Measurements from ENCODE around the gene CACNA2D1.
"Not testable (repeated sequence)": the region's sequence is repeated elsewhere in the genome, so short reads cannot be mapped to it uniquely, and the experiment has no call there.

Gene CACNA2D1

DNA sequence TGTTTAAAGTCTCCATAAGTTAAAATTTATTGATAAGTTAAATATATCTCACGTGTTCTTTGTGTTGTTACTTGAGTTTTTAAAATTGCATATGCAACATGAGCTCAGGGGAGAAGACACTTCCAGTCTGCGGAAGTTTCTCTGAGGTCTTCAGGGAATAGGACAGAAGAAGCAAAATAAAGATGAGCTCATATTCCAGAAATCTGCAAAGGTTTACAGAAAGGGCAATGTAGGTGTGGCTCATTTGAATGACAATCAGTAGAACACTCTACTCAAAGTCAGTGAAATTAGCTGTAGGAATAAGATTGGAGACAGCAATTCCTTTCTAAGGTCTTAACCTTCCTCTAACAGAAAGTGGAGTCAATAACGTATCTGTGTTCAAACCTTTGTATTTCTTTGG lies 53.7 kb downstream of the CACNA2D1 start:
- DNase-seq, result no peak

DNA sequence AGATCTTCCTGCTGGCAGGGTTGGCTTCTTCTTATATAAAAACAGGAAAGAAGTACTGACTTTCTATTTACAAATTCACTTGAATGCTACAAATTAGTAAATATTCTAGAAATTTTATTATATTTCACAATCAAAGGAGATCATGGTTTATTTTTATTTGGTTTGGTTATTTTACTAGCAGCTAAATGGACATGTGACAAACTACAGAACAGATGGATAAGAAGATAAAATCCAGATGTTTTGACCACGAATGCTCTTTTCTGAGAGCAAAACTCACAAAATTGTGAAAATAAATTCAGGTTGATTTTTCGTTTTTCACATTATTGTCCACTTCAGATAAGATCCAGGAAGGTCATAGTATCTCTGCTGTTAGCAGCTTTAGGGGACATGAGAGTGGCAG lies 55.4 kb downstream of the CACNA2D1 start:
- no peak for DNase-seq

- DNase-seq, result not testable (repeated sequence)
Observed at GRCh38 chr7:82386571-82386970, 57.0 kb downstream of the CACNA2D1 start.

- no peak for DNase-seq
Observed at GRCh38 chr7:82384779-82385178, 58.8 kb downstream of the CACNA2D1 start.

DNA sequence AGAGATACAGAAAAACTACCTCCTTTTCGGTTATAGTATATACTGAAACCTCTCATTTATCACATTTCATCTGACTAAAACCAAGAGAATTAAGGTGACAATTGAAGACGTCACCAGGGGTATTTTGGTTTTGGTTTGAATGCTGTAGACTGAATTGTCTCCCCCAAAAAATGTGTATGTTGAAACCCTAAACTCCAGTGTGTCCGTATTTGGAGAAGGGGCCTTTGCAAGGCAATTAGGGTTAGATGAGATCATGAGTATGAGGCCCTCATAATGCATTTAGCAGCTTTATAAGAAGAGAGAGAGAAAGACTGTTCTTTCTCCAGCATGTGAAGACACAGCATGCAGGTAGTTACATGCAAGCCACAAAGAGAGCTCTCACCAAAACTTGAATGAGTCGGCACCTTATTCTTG lies 59.5 kb downstream of the CACNA2D1 start:
- no peak for DNase-seq

DNA sequence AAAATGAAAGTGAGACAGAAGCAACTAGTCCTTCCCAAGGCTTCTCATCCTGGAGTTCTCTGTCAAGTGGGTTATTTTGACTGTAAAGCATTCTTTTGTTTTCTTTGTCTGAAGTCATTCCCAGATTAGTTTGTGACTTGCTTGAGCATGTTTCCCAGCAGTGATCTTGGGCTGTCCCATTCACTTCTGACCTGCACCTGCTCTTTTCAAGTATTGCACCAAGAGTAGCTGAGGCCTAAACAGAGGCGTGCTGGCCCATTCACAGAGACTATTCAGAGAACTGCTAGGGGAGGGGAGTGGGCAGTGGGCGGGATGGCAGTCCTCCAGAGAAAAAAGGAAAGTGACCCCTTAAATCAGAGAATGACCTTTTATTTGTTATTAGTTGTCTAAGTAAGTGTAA lies 61.3 kb downstream of the CACNA2D1 start:
- DNase-seq, result no peak

GRCh38 chr7:82376739-82377138 lies 66.8 kb downstream of the CACNA2D1 start:
- DNase-seq, result no peak

GRCh38 chr7:82375713-82376112 lies 67.9 kb downstream of the CACNA2D1 start:
- no peak for DNase-seq

- DNase-seq, result no peak
Observed at GRCh38 chr7:82375129-82375528, 68.4 kb downstream of the CACNA2D1 start.

DNA sequence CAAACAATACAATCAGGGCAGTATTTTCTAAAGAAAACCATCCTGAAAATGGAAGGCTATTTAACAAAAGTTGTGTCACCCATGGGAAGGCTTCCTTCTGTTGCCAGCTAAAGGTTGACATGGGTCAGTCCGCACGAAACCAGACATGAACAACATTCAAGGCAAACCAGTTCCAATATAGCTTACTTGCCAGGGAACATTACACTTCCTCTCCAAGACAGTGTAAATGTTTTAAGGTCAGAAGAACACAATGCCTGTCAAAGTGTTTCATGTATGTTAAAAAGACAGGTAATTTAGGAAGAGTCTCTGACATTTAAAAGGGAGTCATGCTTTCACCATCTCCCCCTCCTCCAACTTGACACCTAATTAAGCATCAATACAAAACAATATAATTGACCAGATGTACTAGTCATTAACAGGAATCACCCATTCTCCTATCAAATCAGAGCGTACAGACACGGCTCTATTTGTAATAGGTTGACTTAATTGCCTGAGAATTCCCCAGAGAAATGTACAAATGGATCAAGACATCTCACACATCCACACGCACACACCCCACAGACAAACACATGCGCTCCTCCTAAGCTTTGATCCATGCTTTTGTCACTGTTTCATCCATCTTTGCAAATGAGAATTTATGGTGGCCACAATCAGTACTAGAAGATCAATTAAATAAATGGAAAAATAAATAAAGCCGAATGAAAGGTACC lies 69.5 kb downstream of the CACNA2D1 start:
- DNase-seq, result no peak

DNA sequence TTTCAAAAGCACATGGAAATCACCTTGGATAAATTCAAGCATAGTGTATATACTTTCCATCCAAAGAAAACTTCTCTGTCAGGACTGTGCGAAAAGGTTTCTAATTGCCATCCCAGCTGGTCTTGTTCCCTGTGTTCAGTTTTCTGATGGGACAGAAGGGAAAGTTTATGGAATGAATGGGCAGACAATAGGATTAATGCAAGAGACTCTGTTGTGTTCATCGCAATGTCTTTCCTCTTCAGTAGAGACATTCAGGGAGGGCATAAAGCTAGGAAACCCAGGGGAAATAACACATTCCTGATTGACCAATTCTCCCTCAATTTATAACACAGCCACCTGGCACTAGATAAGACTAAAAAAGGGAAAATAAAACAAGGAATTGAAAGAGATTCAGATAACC lies 78.9 kb downstream of the CACNA2D1 start:
- DNase-seq, result no peak

DNA sequence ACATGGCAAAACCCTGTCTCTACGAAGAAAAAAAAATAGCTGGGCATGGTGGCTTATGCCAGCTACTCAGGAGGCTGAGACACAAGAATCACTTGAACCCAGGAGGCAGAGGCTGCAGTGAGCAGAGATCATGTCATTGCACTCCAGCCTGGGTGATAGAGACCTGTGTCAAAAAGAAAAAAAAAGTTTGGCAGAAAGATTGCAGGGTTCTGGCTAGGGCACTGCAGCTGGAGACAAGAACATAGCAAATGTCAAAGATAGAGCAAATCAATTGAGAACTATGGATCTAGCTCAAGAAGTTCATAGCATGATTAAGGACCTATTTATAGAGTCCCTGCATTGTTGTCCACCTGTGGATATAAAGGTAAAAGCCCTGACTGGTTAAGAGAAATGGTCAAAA lies 79.5 kb downstream of the CACNA2D1 start:
- DNase-seq, result no peak

DNA sequence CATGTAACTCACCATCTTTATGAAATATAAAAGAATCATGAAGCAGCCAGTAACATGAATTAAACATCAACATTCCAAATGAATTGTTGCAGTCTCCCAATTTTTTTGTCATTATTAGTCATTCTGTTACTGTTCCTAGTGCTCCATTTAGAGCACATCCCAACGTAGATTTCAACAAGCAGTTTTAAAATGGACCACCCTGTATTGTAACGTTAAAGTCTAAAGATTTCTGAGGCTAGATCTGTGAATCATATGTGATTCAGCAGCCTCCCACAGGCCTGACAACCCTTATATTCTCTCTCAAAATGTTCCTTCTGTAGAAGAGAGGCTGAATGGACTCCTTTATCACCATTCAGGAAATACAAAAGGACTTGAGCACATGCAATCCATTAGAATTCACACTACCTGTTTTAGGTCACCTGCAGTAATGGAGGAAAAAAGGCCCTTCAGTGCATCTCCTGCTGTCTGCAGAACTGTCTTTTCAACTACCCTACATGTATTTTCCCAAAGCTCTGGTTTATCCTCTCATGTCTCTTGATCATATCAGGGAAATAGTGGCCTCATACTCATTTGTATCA lies 81.4 kb downstream of the CACNA2D1 start:
- DNase-seq, result no peak

GRCh38 chr7:82360591-82361368 lies 82.8 kb downstream of the CACNA2D1 start:
- DNase-seq, result no peak

- DNase-seq, result no peak
Observed at GRCh38 chr7:82359426-82359825, 84.2 kb downstream of the CACNA2D1 start.

- DNase-seq, result no peak
Observed at GRCh38 chr7:82358923-82359322, 84.7 kb downstream of the CACNA2D1 start.

DNA sequence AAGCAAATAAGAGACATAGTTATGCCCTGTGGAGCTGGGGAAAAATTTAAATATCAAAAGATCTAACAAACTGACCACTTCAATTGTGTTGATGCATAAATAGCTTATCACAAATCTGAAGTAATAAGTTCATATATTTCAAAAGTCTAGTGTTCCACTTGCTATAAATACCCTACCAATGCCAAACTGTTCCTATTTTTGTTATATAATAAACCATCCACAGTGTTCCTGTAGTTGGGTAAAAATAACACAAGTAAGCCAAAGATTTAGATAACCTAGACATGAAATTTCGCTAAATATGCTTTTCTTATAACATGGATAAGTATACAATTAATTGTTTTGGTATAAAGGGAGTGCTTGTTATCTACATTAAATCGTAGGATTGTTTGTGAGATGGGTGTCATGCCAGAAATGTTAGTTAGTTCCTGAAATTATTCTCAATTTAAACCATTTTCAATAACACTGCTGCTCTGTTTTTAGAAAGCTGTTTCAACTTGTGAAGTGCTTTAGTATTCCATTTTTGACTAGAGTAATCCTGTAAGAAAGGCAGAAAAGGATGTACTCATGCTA lies 85.5 kb downstream of the CACNA2D1 start:
- DNase-seq, result no peak

GRCh38 chr7:82348251-82348650 lies 95.3 kb downstream of the CACNA2D1 start:
- no peak for DNase-seq

GRCh38 chr7:82347808-82348207 lies 95.8 kb downstream of the CACNA2D1 start:
- no peak for DNase-seq

GRCh38 chr7:82345886-82346285 lies 97.7 kb downstream of the CACNA2D1 start:
- no peak for DNase-seq

DNA sequence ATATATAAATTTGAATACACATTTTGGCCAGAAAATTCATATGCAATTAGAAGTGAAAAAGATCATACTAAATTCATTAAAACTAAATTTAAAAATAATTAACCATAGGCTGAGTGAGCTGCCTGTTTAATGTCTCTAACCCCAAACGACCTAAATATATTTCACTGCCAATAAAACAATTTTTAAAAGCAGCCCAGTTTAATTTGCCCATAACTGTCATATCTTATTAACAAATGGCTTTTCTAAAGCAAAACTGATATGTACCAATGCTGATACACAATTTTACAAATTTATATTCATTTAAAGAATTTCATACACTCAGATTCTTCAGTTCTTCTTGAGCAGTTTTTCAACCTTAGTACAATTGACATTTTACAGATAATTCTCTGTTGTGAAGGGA lies 99.9 kb downstream of the CACNA2D1 start:
- no peak for DNase-seq

GRCh38 chr7:82339958-82340357 lies 103.6 kb downstream of the CACNA2D1 start:
- no peak for DNase-seq

DNA sequence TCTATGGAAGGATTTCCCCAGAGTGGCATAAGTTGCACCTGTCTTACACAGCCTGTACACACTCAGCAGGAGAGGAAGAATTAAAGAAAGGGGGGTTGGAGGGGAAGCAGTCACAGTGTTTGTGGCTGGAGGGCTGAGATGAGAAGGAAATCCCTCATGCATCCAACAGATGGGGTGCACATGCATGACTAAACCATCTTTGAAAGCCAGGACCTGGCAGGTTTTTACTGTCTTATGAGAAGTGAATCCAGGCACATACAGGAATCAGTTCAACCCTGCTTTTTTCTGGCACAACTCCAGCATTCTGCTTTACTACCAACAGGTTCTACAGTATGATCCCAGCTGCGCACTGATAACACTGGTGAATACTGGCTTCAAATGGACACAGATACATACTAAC lies 107.7 kb downstream of the CACNA2D1 start:
- no peak for DNase-seq

- no peak for DNase-seq
Observed at GRCh38 chr7:82335001-82335400, 108.6 kb downstream of the CACNA2D1 start.

All from CD4-positive, alpha-beta T cell treated with Interleukin-6 for 4 hours (primary cell).